ENCODE measurements around the gene KDM8. TPM values are rescaled to one million over a fixed set of nuclear protein-coding genes. Genes with fewer than 3 reads are reported as not detected.

Gene KDM8
- total and polyA plus RNA-seq, 2 donors (not counting 3 experiments of a cell fraction or from before 2014, with no cell fraction given), result 5.1 to 8.4 TPM

DNA sequence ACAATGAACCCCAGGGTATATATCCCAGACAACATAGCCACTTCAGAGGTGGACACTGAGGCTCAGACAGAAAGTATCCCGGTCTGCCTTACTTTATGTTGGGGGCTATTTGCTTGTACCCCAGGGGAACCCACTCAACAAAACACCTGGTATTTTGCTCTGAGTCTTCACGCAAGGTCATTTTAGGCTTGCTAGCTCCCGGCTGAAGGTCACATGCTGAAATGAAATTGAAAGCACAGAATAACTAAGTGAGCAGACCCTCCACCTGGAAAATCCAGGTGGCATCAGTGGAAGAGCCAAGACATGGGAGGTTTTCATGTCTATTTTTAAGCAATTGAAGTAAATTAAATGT is 4.1 kb upstream of the KDM8 start:
- H3K4me3 ChIP-seq (replicated peaks in 1 of 3; ENCODE audit: insufficient read depth in 1 of 3, low read depth in 1 of 3, low read length in 3 of 3), result no peak overlapping the region
- no peak for DNase-seq (ENCODE audit: low read depth, low spot score)
- CTCF ChIA-PET, result interaction anchor here (1.0 to 7.5 kb wide), 3 partner anchors 19 to 169 kb away, joined by 3 to 48 read pairs (median 6); no protein-coding TSS in a partner anchor
- no peak overlapping the region for H3K4me2 ChIP-seq (ENCODE audit: insufficient read depth, low read length)
- H4K20me1 ChIP-seq (replicated peaks; ENCODE audit: control insufficient read depth, extremely low read depth, insufficient read depth, low read length), result no peaks in the 10 kb centered on the region
- intact Hi-C loops (cut with micrococcal nuclease), result no loop called here
- H3K4me1 ChIP-seq (ENCODE audit: control insufficient read depth, extremely low read depth, insufficient read depth, low read length), result peaks cover 16% of the 10 kb centered on the region
- no TSS peak for BruUV-seq (replicated peaks)
- no peak overlapping the region for H3K27ac ChIP-seq (ENCODE audit: insufficient read depth, low read depth, low read length)
- FAIRE-seq, result no peak
- TF ChIP-seq EZH2 (IDR thresholded peaks at IDR 0.05; ENCODE audit: borderline replicate concordance, low read depth, low read length, severe bottlenecking) (no peak), POLR2AphosphoS5 (IDR thresholded peaks at IDR 0.05; ENCODE audit: insufficient read depth, low read depth, low read length) (no peak), GATA2 (IDR thresholded peaks at IDR 0.05; ENCODE audit: insufficient read depth, insufficient read length, low read depth, low read length) (no peak), MYC (IDR thresholded peaks at IDR 0.05; ENCODE audit: low read depth, low read length) (no peak), POLR2A (IDR thresholded peaks at IDR 0.05; ENCODE audit: low read depth, low read length) (no peak)
- TF ChIP-seq, protein P1, sequence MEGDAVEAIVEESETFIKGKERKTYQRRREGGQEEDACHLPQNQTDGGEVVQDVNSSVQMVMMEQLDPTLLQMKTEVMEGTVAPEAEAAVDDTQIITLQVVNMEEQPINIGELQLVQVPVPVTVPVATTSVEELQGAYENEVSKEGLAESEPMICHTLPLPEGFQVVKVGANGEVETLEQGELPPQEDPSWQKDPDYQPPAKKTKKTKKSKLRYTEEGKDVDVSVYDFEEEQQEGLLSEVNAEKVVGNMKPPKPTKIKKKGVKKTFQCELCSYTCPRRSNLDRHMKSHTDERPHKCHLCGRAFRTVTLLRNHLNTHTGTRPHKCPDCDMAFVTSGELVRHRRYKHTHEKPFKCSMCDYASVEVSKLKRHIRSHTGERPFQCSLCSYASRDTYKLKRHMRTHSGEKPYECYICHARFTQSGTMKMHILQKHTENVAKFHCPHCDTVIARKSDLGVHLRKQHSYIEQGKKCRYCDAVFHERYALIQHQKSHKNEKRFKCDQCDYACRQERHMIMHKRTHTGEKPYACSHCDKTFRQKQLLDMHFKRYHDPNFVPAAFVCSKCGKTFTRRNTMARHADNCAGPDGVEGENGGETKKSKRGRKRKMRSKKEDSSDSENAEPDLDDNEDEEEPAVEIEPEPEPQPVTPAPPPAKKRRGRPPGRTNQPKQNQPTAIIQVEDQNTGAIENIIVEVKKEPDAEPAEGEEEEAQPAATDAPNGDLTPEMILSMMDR (IDR thresholded peaks at IDR 0.05; ENCODE audit: extremely low read depth in 1 of 2, insufficient read depth in 1 of 2, low read depth in 1 of 2, low read length in 2 of 2), result no peak
- TF ChIP-seq, protein P2, sequence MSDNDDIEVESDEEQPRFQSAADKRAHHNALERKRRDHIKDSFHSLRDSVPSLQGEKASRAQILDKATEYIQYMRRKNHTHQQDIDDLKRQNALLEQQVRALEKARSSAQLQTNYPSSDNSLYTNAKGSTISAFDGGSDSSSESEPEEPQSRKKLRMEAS (IDR thresholded peaks at IDR 0.05; ENCODE audit: insufficient read depth, insufficient read length), result no peak
- dilution Hi-C loops (cut with MboI; ENCODE audit: extremely low pct_ligation_motif_present, low sequenced_read_pairs), result no loop called here
- no peaks in the 10 kb centered on the region for H3K79me2 ChIP-seq (ENCODE audit: control insufficient read depth, insufficient read depth, low read length)
- H3K9ac ChIP-seq (replicated peaks; ENCODE audit: extremely low read depth, insufficient read depth, low read length), result no peak overlapping the region
- POLR2A ChIA-PET, result interaction anchor here (0.5 kb wide), 1 partner anchor 8 kb away, joined by 5 read pairs; no protein-coding TSS in a partner anchor
- no peaks in the 10 kb centered on the region for H3K9me3 ChIP-seq (replicated peaks; ENCODE audit: control insufficient read depth, insufficient read depth, low read length)
- H3K27me3 ChIP-seq (ENCODE audit: control insufficient read depth in 2 of 2, insufficient read depth in 2 of 2, low read length in 2 of 2), result peaks cover 8 to 13% of the 10 kb centered on the region in 2 experiments
- H2AFZ ChIP-seq (ENCODE audit: low read depth, low read length), result no peak overlapping the region
- H3K9me1 ChIP-seq (replicated peaks; ENCODE audit: control insufficient read depth, extremely low read depth, insufficient read depth, low read length), result no peaks in the 10 kb centered on the region
- no peaks in the 10 kb centered on the region for H3K36me3 ChIP-seq (ENCODE audit: control insufficient read depth in 2 of 2, extremely low read depth in 1 of 2, insufficient read depth in 2 of 2, low read length in 2 of 2)
